Esophagus muscularis mucosa (tissue), 4 donors: Measurements from ENCODE around the gene TK1. TPM values are rescaled to one million over a fixed set of nuclear protein-coding genes. Genes with fewer than 3 reads are reported as not detected.

Experiments
- DNase-seq: peaks from one replicate; pipeline ENCODE4 v3.0.0-alpha.2; 2017; ENCODE audit errors: extremely low spot score
- H3K27ac ChIP-seq, 4 donors: fragments of 200-600 bp; sonication (generic); replicated peaks in 1 of 4; 1 replicate in 3 of 4; 2 replicates in 1 of 4; pipeline ENCODE4 v1.5.1; 2016 to 2019; ENCODE audit warnings: mild to moderate bottlenecking in 1 of 4
- H3K27me3 ChIP-seq, 4 donors: fragments of 200-600 bp; sonication (generic); one replicate each; pipeline versions ENCODE4 v1.5.1 to v1.6.0; 2016 to 2019
- H3K36me3 ChIP-seq, 4 donors: fragments of 200-600 bp; sonication (generic); one replicate each; pipeline ENCODE4 v1.5.1; 2016 to 2019
- H3K4me1 ChIP-seq, 4 donors: fragments of 200-600 bp; sonication (generic); one replicate each; pipeline ENCODE4 v1.5.1; 2016 to 2019
- H3K4me3 ChIP-seq, 4 donors: fragments of 200-600 bp; sonication (generic); 1 replicate in 2 of 4; 2 replicates in 2 of 4; pipeline ENCODE4 v1.5.1; 2016 to 2019; ENCODE audit warnings: mild to moderate bottlenecking in 4 of 4, moderate library complexity in 1 of 4
- H3K9me3 ChIP-seq, 4 donors: fragments of 200-600 bp; sonication (generic); 1 replicate in 3 of 4; 2 replicates in 1 of 4; pipeline ENCODE4 v1.5.1; 2016 to 2019
- CTCF ChIP-seq, 3 experiments: fragments of 200-600 bp in 2 of 3; fragments of 450-650 bp in 1 of 3; sonication (generic) in 2 of 3; IDR thresholded peaks; one replicate each; pipeline ENCODE4 v1.5.1; 2017 to 2019; ENCODE audit warnings: antibody characterized with exemption in 3 of 3, mild to moderate bottlenecking in 2 of 3, moderate library complexity in 1 of 3
- EP300 ChIP-seq: sonication (generic); formaldehyde crosslinking; IDR thresholded peaks from one replicate; pipeline ENCODE4 v1.6.1; 2017; ENCODE audit warnings: antibody characterized with exemption
- POLR2A ChIP-seq: fragments of 450-650 bp; IDR thresholded peaks from one replicate; pipeline ENCODE4 v1.6.1; 2017; ENCODE audit warnings: antibody characterized with exemption, moderate library complexity, mild to moderate bottlenecking, low read depth
- POLR2AphosphoS5 ChIP-seq, 2 donors: sonication (generic); formaldehyde crosslinking; IDR thresholded peaks; one replicate each; pipeline ENCODE4 v1.6.1; 2017; ENCODE audit warnings: antibody characterized with exemption in 2 of 2
- WGBS: methylation state at CpG from one replicate; pipeline ENCODE4 v1.1.5; 2018; 5-methylcytosine and 5-hydroxymethylcytosine counted together
- intact Hi-C: fragments of 100-400 bp; cut with DNase I; formaldehyde crosslinking; loops from one replicate; pipeline ENCODE4 v1.15.1; 2023
- total RNA-seq, 4 donors: library from RNA; depleted of rRNA; stranded (reverse); fragments of >200 nt; gene quantifications; one replicate each; pipeline versions ENCODE4 v1.1.0 to v1.2.1, GENCODE V29; 2016

The TK1 gene
- total RNA-seq, 4 donors from 2014 or later: 7.9 to 22.1 (median 14.5) TPM

GRCh38 chr17:78133971-78134898 lies 52.6 kb downstream of the TK1 start:
- intact Hi-C loops: no loop called here
- no peak for DNase-seq
- Histone ChIP-seq H3K36me3 (no peaks in the 10 kb centered on the region), H3K9me3 (no peaks in the 10 kb centered on the region), H3K4me1 (peaks cover 24 to 46% (median 39%) of the 10 kb centered on the region in 4 donors), H3K27ac (no peak overlapping the region), H3K27me3 (peaks cover 5 to 30% (median 8%) of the 10 kb centered on the region in 4 donors), H3K4me3 (no peak overlapping the region)
- TF ChIP-seq CTCF (IDR thresholded peaks at IDR 0.05) (peak in 1 of 3 experiments; percentile 40), EP300 (no peak)
- WGBS: 69% methylated on average over 30 of the region's 39 CpGs

DNA sequence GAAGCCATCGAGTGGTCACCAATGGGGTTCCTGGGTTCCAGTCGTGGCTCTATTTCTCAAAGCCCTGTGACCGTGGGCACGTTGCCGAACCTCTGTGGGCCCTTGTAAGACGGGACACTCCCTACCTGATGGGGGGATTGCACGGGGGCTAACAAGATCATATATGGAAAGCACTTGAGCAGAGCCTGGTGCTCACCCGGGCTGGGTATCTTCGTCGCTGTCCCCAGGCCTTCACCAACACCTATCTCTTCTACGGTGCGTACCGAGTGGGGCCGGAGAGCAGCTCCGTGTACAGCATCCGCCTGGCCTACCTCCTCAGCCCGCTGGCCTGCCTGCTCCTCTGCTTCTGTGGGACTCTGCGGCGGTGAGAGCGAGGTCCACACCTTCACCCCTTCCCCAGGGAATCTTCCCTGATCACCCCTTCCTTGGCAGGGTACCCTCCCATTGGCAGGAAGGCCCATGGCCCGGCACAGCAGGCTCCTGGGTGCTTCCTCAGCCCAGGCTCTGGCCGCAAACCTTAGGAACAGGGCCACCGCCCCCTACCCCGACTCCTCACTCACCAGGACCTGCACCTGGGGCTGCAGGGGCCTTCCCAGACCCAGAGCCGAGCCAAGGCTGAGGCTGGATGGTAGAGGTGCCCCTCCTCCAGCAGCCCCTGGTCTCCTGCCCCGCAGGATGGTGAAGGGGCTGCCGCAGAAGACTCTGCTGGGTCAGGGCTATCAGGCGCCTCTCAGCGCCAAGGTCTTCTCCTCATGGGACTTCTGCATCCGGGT lies 53.5 kb downstream of the TK1 start:
- Histone ChIP-seq H3K27ac (no peak overlapping the region), H3K36me3 (no peaks in the 10 kb centered on the region), H3K27me3 (peaks cover 5 to 39% (median 12%) of the 10 kb centered on the region in 4 donors), H3K9me3 (no peaks in the 10 kb centered on the region), H3K4me3 (no peak overlapping the region), H3K4me1 (peaks cover 30 to 55% (median 47%) of the 10 kb centered on the region in 4 donors)
- DNase-seq: no peak
- TF ChIP-seq POLR2A (no peak), CTCF (IDR thresholded peaks at IDR 0.05) (no peak), POLR2AphosphoS5 (IDR thresholded peaks at IDR 0.05) (no peak), EP300 (no peak)
- 94% methylated on average over 23 of the region's 30 CpGs for WGBS
- intact Hi-C loops: no loop called here

DNA sequence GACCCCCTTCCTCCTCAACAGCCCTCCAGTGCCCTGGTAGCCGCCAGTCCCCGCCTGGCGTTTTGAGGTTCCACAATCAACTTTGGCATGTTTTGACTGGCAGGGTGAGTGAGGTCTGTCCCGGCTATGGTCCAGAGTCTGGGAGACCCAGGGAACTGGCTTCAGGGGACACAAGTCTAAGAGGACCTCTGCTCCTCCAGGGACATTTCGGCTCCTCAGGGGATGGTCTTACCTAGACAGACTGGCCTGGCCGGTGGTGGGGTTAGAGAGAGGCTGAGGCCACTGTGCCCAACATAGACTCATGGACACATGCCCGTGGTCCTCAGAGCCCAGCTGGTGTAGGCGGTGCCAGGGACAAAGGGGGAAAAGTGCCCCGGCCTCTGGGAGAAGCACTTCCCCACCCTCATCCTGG lies 54.1 kb downstream of the TK1 start:
- TF ChIP-seq EP300 (no peak), CTCF (IDR thresholded peaks at IDR 0.05) (no peak), POLR2A (no peak), POLR2AphosphoS5 (IDR thresholded peaks at IDR 0.05) (no peak)
- peaks cover 34 to 61% (median 53%) of the 10 kb centered on the region in 4 donors for H3K4me1 ChIP-seq
- H3K27ac ChIP-seq: no peak overlapping the region
- peaks cover 5 to 44% (median 14%) of the 10 kb centered on the region in 4 donors for H3K27me3 ChIP-seq
- no peak for DNase-seq
- H3K4me3 ChIP-seq: no peak overlapping the region
- no peaks in the 10 kb centered on the region for H3K9me3 ChIP-seq
- 85% methylated on average over 9 of the region's 9 CpGs for WGBS
- no peaks in the 10 kb centered on the region for H3K36me3 ChIP-seq
- intact Hi-C loops: no loop called here

DNA sequence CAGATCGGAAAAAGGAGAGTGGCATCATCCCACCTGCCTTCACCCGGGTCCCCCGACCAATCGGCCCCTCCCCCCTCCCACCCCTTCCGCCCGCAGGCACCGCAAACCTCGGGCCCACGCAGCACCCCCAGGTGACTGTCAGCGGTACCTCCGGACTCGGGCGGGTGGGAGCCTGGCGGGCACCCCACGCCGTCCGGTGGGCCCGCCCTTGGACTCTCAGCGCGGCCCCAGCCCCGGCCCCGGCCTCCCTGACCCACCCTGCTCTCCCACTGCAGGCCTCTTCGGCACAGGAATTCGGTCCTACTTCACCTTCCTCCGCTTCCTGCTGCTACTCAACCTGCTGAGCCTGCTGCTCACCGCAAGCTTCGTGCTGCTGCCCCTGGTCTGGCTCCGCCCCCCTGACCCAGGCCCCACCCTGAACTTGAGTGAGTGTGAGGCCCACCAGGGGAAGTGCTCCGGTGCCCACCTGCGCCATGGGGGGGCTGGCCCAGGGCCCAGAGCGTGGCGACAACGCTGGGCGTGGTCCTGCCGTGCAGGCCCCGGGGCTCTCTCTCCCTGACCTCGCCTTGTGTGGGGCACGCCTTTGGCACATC lies 54.7 kb downstream of the TK1 start:
- no peak for TF ChIP-seq POLR2AphosphoS5 (IDR thresholded peaks at IDR 0.05)
- no peak for TF ChIP-seq EP300
- TF ChIP-seq POLR2A: no peak
- no peak for TF ChIP-seq CTCF (IDR thresholded peaks at IDR 0.05)
- Histone ChIP-seq H3K27ac (no peak overlapping the region), H3K36me3 (no peaks in the 10 kb centered on the region), H3K9me3 (no peaks in the 10 kb centered on the region), H3K4me3 (peak overlapping the region; percentile 31 to 45 (median 42)), H3K4me1 (peaks cover 38 to 67% (median 59%) of the 10 kb centered on the region in 4 donors), H3K27me3 (peaks cover 5 to 50% (median 14%) of the 10 kb centered on the region in 4 donors)
- 47% methylated on average over 26 of the region's 38 CpGs for WGBS
- DNase-seq: no peak
- intact Hi-C loops: no loop called here
